Mucosa of rectum (tissue), 2 donors: ENCODE results near the gene IQSEC2.

Experiments used
- H3K27ac ChIP-seq, 2 donors: one replicate each; pipeline ENCODE4 v1.7.0; 2013; ENCODE audit warnings: inconsistent platforms in 2 of 2, low read depth in 2 of 2, low read length in 2 of 2
- H3K27me3 ChIP-seq, 2 donors: one replicate each; pipeline ENCODE4 v1.7.0; 2013; ENCODE audit warnings: low read length in 2 of 2; ENCODE audit not compliant: control insufficient read depth in 2 of 2, insufficient read depth in 2 of 2
- H3K36me3 ChIP-seq, 2 donors: one replicate each; pipeline ENCODE4 v1.7.0; 2013; ENCODE audit warnings: low read length in 2 of 2; ENCODE audit not compliant: control insufficient read depth in 2 of 2, insufficient read depth in 2 of 2
- H3K4me1 ChIP-seq, 2 donors: one replicate each; pipeline ENCODE4 v1.7.0; 2013; ENCODE audit warnings: low read length in 2 of 2, mild to moderate bottlenecking in 1 of 2; ENCODE audit not compliant: control insufficient read depth in 2 of 2, insufficient read depth in 2 of 2
- H3K4me3 ChIP-seq, 2 donors: one replicate each; pipeline ENCODE4 v1.7.0; 2013; ENCODE audit warnings: low read length in 2 of 2
- H3K9ac ChIP-seq, 2 donors: one replicate each; pipeline ENCODE4 v1.7.0; 2013; ENCODE audit warnings: low read length in 2 of 2, low read depth in 1 of 2, mild to moderate bottlenecking in 1 of 2
- H3K9me3 ChIP-seq, 2 donors: one replicate each; pipeline ENCODE4 v1.7.0; 2013; ENCODE audit warnings: low read length in 2 of 2; ENCODE audit not compliant: control insufficient read depth in 2 of 2
- donor health status: healthy.
- donor health status: Normal muscosa, but diverticular disease.

The IQSEC2 gene

GRCh38 chrX:53281321-53281822, at the start of gene IQSEC2:
Gene IQSEC2, minus strand, starts transcription at chrX:53281584.
- Histone ChIP-seq H3K9ac (peak within 1 kb of the TSS; percentile 60 to 63), H3K4me1 (peaks cover 17 to 18% of the 10 kb centered on the region in 2 donors), H3K4me3 (peak within 1 kb of the TSS; percentile 61 to 75), H3K36me3 (no peaks in the 10 kb centered on the region), H3K27me3 (peaks cover 3 to 5% of the 10 kb centered on the region in 2 donors), H3K9me3 (no peaks in the 10 kb centered on the region), H3K27ac (peak within 1 kb of the TSS; percentile 77)

DNA sequence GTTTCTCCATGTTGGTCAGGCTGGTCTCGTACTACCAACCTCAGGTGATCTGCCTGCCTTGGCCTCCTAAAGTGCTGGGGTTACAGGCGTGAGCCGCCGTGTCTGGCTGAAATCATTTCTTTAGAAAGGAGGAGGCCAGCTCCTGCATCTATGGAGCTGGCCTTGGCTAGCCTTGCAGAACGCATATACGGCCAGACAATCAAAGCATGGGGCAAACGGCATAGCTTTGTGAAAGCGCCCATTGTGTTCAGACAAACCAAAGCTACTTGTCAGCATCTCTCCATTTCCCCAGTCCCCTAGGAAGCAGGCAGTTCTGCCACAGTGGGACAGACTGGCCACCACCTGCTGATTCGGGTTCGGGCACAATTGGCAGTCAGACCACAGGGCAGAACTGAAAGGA, 48.9 kb upstream of the IQSEC2 start:
- H3K27ac ChIP-seq: no peak overlapping the region
- H3K36me3 ChIP-seq: no peaks in the 10 kb centered on the region
- no peaks in the 10 kb centered on the region for H3K9me3 ChIP-seq
- no peaks in the 10 kb centered on the region for H3K4me1 ChIP-seq
- peaks cover 17 to 22% of the 10 kb centered on the region in 2 donors for H3K27me3 ChIP-seq
- no peak overlapping the region for H3K9ac ChIP-seq
- no peak overlapping the region for H3K4me3 ChIP-seq

DNA sequence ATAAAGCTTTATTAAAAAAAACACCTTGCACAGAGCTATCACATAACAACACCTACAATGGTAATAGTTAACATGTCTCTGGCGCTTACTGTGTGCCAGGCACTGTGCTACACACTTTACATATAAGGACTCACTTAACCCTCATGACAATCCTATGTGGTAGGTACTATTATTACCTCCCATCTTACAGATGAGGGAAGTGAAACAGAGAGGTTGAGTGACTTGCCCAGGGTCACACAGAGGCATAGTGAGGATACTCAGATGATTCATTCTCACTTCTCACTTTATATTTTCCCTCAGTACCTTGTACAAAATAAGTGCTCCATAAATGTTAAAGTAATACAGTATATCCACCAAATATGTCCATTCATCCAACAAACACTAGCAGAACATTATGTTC, 43.4 kb upstream of the IQSEC2 start:
- Histone ChIP-seq H3K9me3 (no peaks in the 10 kb centered on the region), H3K4me1 (peaks cover 0 to 4% of the 10 kb centered on the region in 2 donors), H3K4me3 (no peak overlapping the region), H3K27ac (no peak overlapping the region), H3K27me3 (peaks cover 35 to 38% of the 10 kb centered on the region in 2 donors), H3K9ac (no peak overlapping the region), H3K36me3 (no peaks in the 10 kb centered on the region)

DNA sequence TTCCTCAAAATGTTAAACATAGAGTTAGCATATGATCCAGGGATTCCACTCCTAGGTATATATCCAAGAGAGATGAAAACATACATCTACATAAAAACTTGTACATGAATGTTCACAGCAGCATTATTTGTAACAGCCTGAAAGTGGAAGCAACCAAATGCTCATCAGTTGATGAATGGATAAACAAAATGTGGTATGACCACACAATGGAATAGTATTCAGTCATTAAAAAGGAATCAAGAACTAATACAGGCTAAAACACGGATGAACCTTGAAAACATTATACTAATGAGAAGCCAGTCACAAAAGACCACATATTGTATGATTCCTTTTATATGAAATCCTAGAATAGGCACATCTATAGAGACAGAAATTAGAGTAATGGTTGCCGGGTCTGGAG, 42.7 kb upstream of the IQSEC2 start:
- peaks cover 39 to 45% of the 10 kb centered on the region in 2 donors for H3K27me3 ChIP-seq
- H3K4me1 ChIP-seq: peaks cover 0 to 4% of the 10 kb centered on the region in 2 donors
- H3K9ac ChIP-seq: no peak overlapping the region
- no peaks in the 10 kb centered on the region for H3K36me3 ChIP-seq
- no peak overlapping the region for H3K27ac ChIP-seq
- H3K9me3 ChIP-seq: no peaks in the 10 kb centered on the region
- no peak overlapping the region for H3K4me3 ChIP-seq

DNA sequence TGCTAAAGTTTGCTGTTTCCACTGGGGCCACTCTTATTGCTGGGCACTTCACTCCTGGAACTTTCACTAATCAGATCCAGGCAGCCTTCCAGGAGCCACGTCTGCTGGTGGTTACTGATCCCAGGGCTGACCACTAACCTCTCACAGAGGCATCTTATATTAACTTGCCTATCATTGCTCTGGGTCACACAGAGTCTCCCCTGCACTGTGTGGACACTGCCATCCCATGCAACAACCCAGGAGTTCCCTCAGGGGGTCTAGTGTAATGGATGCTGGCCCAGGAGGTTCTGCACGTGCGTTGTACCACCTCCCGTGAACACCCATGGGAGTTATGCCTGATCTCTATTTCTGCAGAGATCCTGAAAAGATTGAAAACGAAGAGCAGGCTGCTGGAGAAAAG, 41.8 kb upstream of the IQSEC2 start:
- no peak overlapping the region for H3K9ac ChIP-seq
- peaks cover 45 to 53% of the 10 kb centered on the region in 2 donors for H3K27me3 ChIP-seq
- H3K27ac ChIP-seq: no peak overlapping the region
- H3K9me3 ChIP-seq: no peaks in the 10 kb centered on the region
- H3K4me3 ChIP-seq: no peak overlapping the region
- no peaks in the 10 kb centered on the region for H3K36me3 ChIP-seq
- H3K4me1 ChIP-seq: peaks cover 0 to 4% of the 10 kb centered on the region in 2 donors

DNA sequence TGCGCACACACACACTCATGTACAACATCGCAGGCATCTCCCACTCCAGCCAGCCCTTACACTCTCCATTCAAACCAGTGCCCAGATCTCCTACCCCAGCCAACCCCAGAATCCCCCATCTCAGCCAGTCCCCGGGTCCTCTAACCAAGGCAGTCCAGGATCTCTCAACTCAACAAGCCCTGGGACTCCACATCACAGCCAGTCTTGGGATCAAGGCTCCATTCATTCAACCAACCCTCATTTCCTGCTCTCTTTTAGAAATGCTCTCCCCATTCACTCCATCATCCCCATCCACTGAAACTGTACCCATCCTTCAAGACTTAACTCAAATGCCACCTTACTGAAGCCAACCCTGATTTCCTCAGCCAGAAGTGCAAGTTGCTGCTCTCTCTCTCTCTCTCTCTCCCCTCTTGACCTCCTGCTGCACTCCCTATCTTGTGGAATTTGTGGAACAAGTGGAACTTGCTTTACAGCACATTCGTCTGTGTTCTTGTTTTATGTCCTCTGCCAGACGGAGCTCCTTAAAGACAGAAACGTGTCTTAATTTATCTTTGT, 40.6 kb upstream of the IQSEC2 start:
- Histone ChIP-seq H3K36me3 (no peaks in the 10 kb centered on the region), H3K27me3 (peaks cover 55 to 60% of the 10 kb centered on the region in 2 donors), H3K4me3 (no peak overlapping the region), H3K9me3 (no peaks in the 10 kb centered on the region), H3K27ac (no peak overlapping the region), H3K9ac (no peak overlapping the region), H3K4me1 (peaks cover 0 to 4% of the 10 kb centered on the region in 2 donors)

DNA sequence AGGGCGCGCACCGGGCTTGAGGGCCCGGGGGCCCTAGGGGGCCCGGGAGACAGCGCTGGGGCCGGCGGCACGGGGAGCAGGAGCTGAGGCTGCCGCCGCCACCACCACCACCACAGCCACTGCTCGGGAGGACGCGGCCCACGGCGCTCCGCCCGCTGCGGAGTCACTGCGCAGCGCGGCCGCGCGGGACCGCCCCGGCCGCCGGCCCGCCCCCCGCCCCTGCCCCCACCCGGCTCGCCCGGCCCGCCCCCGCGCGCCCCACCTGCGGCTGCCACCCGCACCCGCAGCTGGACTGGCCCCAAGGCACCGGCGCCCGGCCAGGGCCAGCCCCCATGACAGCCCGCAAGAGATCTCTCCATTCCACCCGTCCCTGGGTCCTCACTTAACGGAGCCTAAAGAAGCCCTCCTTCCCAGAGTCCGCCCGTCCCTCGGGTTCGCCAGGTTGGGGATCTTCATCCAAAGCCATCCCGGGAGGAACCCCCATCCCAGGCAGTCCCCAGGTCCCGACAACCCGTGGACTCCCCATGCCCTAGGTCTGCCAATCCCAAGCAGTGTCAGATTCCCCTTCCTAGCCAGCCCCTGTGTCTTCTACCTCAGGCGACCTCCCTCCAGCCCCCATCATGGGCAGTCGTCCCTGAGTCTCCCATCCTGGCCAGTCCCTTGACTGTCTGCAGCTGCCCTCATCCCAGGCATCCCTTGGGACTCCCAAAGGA, 40.0 kb upstream of the IQSEC2 start:
- no peaks in the 10 kb centered on the region for H3K36me3 ChIP-seq
- peaks cover 0 to 4% of the 10 kb centered on the region in 2 donors for H3K4me1 ChIP-seq
- H3K4me3 ChIP-seq: peak overlapping the region in 1 of 2 donors; percentile 37
- H3K27me3 ChIP-seq: peaks cover 53 to 58% of the 10 kb centered on the region in 2 donors
- no peaks in the 10 kb centered on the region for H3K9me3 ChIP-seq
- no peak overlapping the region for H3K9ac ChIP-seq
- no peak overlapping the region for H3K27ac ChIP-seq

- Histone ChIP-seq H3K4me3 (peak overlapping the region; percentile 37 to 66), H3K27me3 (peaks cover 47 to 52% of the 10 kb centered on the region in 2 donors), H3K36me3 (no peaks in the 10 kb centered on the region), H3K9me3 (no peaks in the 10 kb centered on the region), H3K4me1 (peaks cover 0 to 4% of the 10 kb centered on the region in 2 donors), H3K27ac (no peak overlapping the region), H3K9ac (no peak overlapping the region)
Measured at GRCh38 chrX:53320543-53321229, 39.3 kb upstream of the IQSEC2 start.

- H3K27ac ChIP-seq: no peak overlapping the region
- H3K27me3 ChIP-seq: peaks cover 43 to 45% of the 10 kb centered on the region in 2 donors
- no peak overlapping the region for H3K9ac ChIP-seq
- no peaks in the 10 kb centered on the region for H3K36me3 ChIP-seq
- H3K4me3 ChIP-seq: peak overlapping the region; percentile 37 to 66
- H3K9me3 ChIP-seq: no peaks in the 10 kb centered on the region
- peaks cover 0 to 4% of the 10 kb centered on the region in 2 donors for H3K4me1 ChIP-seq
Measured at GRCh38 chrX:53319614-53320542, 38.5 kb upstream of the IQSEC2 start.
